HG03432 (cell line): ENCODE data around the gene SWT1.

Source experiments
- ATAC-seq: cut with Tn5 transposase; IDR thresholded peaks from one replicate; pipeline ENCODE4 v1.9.1; 2021; ENCODE audit warnings: mild to moderate bottlenecking, moderate library complexity; ENCODE audit not compliant: unreplicated experiment

The SWT1 gene, protein sequence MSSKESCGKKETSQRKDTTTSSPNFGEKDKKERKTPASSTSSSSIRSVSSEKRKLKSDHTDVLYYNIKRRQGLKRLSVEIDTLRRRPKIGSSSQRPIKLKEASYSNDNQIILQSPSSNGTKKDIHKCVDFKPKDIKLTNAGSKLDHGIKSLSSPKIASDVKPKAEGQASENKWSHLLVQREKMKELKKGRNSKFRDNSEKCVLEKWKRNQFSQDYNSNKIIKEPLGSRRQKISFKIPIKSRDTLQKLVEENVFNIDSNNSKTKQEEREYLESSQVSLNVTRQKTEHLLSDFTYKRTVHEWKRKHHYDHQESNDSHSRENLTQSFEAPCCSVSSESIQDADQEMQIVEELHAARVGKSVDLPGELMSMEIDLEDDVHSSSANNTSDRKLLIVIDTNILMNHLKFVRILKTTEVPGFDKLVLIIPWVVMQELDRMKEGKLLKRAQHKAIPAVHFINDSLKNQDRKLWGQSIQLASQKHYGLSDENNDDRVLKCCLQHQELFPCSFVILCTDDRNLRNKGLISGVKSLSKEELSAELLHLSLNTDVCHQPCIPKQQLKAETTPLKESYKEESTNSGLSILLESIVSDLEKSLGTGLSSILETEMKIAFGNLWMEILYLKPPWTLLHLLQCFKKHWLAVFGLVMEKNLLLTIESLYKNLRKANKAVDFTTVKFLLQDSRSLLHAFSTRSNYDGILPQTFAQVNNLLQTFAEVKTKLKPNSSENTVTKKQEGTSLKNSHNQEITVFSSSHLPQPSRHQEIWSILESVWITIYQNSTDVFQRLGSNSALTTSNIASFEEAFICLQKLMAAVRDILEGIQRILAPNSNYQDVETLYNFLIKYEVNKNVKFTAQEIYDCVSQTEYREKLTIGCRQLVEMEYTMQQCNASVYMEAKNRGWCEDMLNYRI

DNA sequence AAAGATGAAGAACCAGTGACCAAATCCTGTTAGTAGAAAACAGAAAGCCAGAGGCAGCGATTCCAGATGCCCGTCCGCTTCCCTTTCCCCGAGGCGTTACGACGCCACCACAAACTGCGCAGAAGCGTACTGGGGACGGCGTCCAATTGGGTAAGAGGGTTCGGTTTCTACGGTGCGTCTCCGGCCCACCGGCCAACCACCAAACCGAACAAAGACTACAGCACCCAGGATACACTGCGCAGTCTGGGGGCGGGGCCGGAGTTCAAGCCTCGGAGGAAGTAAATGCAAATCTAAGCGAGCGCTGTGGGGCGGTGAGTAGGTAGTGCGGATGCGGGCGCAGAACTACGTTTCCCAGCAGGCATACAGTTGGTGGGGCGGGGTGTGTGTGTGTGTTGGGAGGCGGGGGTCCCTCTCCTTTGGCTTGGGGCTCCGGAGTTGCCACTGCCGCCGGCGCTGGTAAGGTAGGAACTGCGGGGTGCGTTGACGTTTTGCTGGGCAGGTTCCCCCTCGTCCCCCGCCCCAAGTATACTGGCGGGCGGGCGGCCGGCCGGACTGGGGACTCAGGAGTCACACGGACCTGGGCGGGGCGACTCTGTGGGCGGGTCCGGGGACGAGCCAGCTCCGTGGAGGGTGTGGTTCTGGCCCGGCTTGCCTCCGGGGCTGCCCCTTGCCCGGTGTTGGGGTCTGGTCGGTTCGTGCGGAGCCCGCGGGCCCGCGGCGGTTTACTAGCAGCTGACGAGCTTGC is at the start of gene SWT1, which contains the start of gene TRMT1L:
Gene SWT1, plus strand, starts transcription at position 314 of the 745 bp plus-strand sequence. CDS start 3,675 bp downstream, outside the sequence.
Gene TRMT1L, minus strand, starts transcription at position 100 of the 745 bp plus-strand sequence. CDS start 241 bp downstream, outside the sequence.
- ATAC-seq: peak; percentile 91

DNA sequence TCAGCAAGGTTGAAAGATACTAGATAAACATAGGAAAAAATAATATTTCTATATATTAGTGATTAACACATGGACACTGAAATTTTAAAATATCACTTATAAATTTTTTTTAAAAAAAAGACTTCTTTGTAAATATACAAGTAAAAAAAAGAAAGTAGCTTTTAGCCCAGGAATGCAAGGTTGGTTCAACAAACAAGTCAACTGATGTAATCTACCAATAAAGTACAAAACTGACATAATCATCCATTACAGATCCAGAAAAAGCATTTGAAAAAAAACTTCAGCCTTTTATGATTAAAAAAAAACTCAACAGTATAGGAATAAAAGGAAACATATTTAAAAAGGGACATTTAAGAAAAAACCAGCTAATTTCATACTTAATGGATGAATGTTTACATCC is 48.6 kb upstream of the SWT1 start:
- ATAC-seq: no peak

DNA sequence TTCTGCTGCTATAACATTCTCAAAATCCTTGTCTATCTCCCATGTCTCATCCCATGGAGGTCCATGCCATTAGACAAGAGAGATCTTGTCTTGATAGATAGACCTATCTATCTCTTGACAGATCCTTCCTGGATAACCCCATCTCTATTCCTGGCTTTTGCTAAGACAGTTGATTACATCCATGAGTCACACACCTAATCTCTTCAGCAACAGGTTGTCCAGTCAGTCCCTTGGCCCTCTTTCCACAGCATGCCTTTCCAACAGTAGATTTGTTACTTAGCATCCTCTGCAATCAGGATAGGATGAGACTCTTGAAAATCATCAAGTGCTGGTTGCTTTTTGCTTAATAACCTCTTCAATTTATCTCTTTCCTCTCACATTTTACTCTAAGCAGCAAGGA is 46.8 kb upstream of the SWT1 start:
- no peak for ATAC-seq

DNA sequence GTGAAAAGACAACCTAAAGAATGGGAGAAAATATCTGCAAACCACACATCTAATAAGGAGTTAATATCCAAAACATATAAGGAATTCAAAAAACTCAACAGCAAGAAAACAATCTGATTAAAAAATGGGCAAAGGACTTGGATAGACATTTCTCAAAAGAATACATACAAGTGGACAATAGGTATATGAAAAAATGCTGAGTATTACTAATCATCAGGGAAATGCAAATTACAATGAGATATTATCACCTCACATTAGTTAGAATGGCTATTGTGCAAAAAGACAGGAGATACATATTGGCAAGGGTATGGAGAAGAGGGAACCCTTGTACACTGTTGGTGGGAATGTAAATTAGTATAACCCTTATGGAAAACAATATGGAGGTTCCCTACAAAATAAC is 45.1 kb upstream of the SWT1 start:
- no peak for ATAC-seq

DNA sequence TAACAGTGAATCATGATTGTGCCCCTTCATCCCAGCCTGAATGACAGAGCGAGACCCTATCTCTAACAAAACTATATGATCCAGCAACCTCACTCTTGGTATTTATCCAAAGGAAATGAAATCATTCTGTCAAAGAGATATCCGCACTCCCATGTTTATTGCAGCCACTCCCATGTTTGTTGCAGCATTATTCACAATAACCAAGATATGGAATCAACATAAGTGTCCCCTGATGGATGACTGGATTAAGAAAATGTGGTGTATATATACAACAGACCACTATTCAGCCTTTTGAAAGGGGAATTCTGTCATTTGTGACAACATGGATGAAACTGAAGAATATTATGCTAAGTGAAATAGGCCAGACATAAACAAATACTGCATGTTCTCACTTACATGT is 44.6 kb upstream of the SWT1 start:
- ATAC-seq: no peak

DNA sequence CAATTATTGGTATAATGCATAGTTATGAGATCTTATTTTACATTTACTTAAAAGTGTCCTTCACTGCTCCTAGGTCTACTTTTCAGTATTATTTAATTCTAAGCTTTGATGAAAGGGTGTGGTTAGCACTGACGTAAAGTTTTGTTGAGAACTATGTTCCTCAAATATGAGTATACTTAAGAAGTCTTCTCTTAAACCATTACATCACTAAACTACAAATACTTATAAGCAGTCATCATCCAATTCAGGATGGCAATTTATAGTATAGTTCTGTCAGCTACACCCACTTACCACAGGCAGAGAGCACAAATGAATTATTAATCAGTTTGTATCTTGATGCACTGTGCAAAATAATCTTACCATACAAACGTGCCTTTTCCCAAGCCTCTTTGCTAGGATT is 27.3 kb upstream of the SWT1 start:
- no peak for ATAC-seq

DNA sequence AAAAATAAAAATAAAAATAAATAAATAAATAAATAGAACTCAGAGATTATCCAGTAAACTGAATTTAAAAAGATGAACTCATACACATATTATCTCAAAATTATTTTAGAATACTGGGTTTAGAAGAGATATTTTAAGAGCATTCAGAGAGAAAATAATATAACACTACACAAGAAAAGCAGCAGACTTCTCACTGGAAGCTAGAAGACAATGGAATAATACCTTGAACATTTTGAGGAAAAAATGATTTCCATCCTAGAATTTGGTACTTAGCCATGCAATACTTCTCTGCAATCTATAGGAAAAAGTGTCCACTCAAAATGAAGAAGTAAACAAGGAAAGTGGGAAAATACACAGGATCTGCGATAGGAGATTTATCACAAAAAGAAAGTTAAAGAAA is 24.4 kb upstream of the SWT1 start:
- ATAC-seq: no peak

DNA sequence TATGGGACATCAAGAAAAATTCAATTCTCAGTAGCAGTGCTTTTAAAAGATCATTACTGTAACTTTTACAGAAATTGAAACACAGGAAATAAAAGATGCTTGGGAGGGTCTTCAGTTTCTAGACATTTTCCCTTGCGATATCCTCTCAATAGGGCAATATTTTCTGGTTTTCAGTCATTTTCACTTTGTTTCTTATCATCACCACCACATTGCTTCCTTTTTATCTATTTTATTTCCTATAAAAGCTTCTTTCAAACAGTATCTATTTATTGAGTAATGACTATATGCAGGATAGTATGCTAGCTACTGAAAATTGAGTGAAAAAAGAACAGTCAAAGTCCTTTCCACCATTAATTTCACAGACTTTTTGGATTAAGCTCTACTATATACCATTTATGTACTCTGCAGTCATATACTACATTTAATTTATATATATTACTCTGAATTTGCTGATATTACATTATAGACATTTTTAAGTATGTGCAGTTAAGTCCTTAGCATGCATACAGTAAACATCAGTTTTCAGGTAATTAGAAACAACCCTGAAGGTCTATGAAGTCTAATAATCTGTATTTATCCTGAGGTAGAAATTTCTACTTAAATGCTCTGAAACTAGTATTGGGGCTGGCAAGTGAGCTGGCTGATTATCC is 18.9 kb upstream of the SWT1 start:
- ATAC-seq: no peak

DNA sequence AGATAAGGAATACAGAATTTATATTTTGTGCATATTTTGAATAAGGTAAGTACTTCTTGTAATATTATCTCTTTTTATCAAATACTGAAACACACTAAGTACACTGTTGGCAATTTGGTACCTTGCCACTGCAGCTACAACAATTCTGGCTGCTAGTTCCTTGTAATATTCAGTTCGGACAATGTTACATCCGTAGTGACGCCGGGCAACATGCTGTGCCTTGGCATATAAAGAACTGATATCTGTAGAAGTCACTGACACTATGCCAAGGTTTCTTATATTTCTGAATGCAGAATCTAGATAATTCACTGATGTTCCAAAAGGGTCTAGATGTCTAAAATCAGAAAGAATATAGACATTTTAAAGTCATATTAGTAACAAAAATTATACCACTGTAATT is 17.7 kb upstream of the SWT1 start:
- no peak for ATAC-seq

DNA sequence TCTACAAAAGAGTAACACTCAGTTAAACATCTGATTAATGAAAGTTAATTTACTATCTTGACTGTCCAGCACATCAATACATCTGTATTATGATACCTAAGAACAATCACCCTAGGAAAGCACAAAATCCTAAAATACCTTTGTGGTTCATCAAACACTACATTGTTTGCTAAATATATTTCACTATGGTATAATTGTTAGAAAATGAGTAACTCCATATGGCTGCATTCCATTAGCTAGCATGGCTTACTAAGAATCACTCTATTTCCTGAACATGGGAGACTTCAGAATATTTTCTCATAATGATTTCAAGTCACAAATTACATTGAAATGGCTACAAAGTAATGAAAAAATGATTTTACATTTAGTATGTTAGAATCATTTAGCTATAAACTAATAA is 12.7 kb upstream of the SWT1 start:
- no peak for ATAC-seq

DNA sequence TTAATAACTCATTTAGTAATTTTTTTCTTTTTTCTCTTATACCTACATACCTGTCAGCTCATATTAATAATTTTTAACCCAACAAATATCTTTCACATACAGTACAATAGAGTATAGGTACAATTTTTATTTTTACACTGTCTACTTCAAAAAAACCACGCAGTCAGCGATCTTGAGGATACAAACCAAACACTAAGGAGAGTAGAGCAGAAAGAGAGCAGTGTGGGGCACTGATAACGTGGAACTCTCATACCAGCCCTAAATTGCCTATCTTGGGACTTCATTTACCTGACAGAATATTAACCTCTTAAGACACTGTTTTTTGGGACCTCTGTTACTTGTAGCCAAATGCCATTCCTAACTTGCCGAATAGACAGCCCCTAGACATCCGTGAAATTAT is 5.8 kb upstream of the SWT1 start:
- ATAC-seq: no peak

DNA sequence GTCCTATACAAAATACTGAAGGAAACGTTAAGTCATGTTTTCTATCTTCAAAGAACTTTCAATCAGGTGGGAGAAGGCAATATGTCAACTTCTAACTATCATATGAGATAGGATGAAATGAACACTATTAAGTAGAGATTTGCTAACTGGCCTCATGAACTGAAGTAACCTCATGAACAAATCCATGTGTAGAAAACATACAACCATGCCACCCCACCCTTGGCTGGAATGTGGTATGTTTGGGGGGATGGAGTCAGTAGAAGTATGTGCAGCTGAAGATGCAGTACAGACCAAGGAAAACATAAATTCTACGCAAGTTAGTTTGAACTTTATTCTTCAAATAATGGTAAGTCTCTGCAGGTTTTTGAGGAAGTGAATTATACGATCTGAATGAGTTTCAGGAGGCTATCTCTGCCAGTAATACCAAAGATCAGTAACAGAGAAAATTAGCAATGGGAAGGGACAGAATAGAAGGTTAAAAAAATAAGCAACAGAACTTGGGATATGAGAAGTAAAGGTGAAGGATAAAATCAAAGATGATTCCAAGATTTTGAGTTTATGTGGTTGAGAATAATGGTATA is 4.7 kb upstream of the SWT1 start:
- ATAC-seq: no peak

DNA sequence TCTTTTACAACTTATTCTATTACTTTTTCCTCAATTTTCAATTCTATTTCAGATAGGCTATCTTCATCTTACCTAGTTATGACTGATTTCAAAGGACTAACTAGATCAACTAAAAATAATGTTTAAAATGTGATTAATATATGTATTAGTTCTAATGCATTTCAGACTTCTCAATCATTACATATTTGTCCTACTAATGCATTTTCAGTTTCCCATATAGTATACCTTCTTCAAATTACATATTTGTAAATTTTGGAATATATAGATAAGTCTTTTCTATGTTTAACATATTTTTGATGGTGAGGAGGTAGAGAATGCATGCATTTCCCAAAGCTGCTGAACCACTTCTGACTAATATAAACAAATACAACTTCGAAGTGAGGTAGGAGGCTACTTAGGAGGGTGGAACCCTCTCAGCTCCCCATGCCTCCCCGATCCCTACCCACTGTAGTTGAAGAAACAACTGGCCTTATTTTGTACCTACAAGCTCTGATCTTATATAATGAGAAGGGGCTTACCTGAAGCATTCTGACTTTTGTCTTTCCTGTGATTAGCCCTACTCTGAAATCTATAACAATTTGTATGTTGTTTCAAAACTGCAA is 2.0 kb upstream of the SWT1 start:
- ATAC-seq: no peak

DNA sequence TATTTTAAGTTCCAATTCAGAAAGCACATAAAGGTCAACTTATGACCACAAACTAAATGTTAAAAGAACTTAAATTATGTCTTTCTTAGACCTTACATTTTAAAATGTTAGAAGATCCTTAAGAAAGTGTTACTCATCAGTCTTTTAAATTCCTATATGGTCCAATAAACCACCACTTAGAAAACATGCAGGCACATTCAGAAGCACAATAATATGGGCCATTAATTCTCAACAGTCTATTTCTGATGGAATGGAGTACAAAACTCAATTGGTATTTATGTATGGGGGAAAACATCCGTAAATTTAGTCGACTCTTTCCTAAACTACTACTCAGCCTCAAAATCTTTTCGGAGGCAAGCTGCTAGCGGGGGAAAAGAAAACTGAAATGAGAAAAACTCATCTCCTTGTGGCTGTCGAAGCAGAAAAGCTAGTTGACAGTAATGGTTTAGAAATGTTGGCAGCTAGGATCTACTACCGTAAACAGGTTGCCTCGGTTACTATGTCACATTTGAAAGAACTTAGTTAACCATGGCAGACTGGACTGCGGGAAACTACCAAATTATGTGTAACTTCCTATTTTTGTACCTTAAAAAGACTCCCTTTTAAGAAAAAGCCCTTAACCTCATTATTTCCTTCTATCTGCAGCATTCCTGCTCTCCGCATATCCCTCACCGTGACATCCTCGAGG is 1.2 kb upstream of the SWT1 start:
- ATAC-seq: no peak

DNA sequence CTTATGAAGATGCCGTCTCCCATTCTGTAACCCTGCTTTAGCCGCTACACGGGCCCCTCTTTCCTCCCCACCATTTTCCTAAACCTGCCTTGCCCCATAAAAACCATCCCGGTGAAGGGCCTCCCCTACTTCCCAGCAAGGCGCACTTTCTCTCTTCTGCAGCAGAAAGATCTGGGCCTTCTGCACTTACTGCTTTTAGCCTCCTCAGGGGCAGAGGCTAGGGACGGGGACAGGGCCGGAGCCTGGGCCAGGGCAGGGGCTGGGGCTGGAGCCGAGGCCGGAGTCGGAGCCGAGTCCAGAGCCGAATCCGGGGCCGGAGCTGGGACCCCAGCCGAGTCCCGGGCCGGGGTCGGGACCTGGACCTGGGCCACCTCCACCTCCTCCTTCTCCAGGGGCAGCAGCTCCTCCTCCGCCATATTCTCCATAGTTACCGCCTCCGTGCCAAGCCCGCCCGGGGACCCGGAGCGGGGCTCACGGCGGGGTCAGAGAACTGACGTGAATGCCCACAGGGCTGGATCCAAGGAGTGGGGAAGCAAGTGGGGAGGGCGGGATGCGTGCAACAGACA is 596 bp upstream of the SWT1 start:
- ATAC-seq: peak; percentile 41

DNA sequence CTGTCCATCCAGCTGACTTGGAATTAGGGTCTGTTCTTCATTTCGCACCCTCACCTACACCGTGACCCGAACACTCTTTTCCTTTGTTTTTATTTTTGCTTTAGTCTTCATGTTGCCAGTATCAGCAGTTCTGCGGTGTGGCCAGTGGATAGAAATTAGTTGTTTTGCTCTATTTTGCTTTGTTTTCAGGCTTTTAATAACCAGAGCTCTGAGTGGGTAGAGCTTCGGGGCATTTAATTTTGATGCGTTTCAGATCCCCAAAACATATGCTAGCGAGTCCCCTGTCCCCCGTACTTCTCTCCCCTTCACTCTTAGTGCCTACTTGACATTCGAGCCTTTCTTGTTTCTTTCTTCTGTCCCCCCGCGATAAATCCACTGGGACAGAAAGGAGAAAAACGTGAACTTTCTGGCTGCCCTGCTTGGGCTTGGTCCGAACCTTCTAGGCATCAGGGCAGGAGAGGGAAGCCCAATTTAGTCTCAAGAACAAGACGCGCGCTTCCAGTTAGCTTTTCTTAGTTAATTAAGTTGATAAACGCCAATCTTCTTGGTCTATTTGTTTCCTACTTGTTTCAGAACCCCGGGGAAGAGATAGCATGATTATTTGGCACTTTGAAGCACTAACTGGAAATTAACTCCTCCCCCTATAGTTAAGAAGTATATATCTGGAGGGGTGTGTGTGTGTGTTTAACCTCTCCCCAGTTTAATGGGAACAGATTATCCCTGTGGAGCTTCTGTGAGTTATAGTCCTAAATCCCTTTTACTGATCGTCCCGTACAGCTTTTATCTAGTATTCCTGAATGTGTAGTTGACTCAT is 839 bp downstream of the SWT1 start:
- no peak for ATAC-seq

DNA sequence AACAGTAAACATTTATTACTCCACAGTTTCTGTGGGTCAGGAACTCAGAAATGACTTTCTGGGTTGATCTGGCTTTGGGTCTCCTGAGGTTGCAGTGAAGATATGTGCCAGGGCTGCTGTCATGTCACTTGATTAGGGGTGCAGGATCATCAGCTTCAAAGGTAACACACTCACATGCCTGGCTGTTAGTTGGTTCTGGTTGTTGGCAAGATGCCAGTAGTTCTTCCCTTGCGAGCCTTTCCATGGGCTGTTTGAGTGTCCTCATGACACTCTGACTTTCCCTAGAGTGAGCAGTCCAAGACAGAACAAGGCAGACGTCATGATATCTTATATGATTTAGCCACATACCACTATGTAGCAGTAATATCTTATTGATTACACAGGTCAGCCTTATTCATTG is 1.8 kb downstream of the SWT1 start:
- no peak for ATAC-seq

DNA sequence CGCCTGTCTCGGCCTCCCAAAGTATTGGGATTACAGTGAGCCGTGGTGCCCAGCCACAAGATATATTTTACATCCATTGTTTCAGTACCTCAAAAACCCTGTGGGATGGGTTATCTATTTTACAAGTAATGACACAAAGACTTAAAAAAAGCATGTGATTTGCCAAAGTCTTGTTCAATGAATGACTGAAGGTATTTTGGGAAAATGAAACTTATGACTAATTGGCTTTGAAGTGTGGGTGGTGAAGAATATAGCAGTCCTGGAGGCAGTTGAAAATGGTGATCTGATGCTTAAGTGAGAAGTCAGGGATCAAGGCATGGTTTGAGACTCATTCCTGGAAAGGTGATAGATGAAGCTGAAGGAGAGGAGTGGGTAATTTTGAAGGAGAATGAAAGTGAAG is 3.0 kb downstream of the SWT1 start:
- no peak for ATAC-seq
